Osteoblast (primary cell): ENCODE results near the gene KBTBD13. TPM values are rescaled to one million over a fixed set of nuclear protein-coding genes. Genes with fewer than 3 reads are reported as not detected.

ENCODE experiments used
- DNase-seq: peaks from one replicate; pipeline ENCODE4 v3.0.0; 2011; ENCODE audit warnings: low spot score, mixed read lengths; ENCODE audit not compliant: insufficient read length; ENCODE audit errors: missing footprints
- H2AFZ ChIP-seq: 2 replicates; pipeline ENCODE4 v1.6.0; 2011; ENCODE audit warnings: mild to moderate bottlenecking, low read length
- H3K27ac ChIP-seq: 2 replicates; pipeline ENCODE4 v1.5.1; 2011; ENCODE audit warnings: mild to moderate bottlenecking, low read depth, low read length, moderate library complexity
- H3K27me3 ChIP-seq: 2 replicates; pipeline ENCODE4 v1.6.0; 2012; ENCODE audit warnings: mild to moderate bottlenecking, control low read depth, inconsistent platforms, low read length, moderate library complexity; ENCODE audit not compliant: insufficient read depth
- H3K36me3 ChIP-seq: 2 replicates; pipeline ENCODE4 v1.5.1; 2011; ENCODE audit warnings: mild to moderate bottlenecking, low read length, control low read depth, moderate library complexity; ENCODE audit not compliant: insufficient read depth
- H3K4me1 ChIP-seq: 2 replicates; pipeline ENCODE4 v1.5.1; 2011; ENCODE audit warnings: mild to moderate bottlenecking, low read length, control low read depth, moderate library complexity; ENCODE audit not compliant: insufficient read depth
- H3K4me2 ChIP-seq: 2 replicates; pipeline ENCODE4 v1.6.0; 2011; ENCODE audit warnings: mild to moderate bottlenecking, low read length; ENCODE audit not compliant: insufficient read depth
- H3K4me3 ChIP-seq: fragments of 200-600 bp; sonication (generic); 3 replicates; pipeline ENCODE4 v1.5.1; 2012; ENCODE audit warnings: mild to moderate bottlenecking, low read length, inconsistent platforms; ENCODE audit not compliant: insufficient read depth
- H3K79me2 ChIP-seq: 2 replicates; pipeline ENCODE4 v1.6.0; 2012; ENCODE audit warnings: mild to moderate bottlenecking, low read length, control low read depth, inconsistent platforms; ENCODE audit not compliant: insufficient read depth
- H3K9me3 ChIP-seq: 2 replicates; pipeline ENCODE4 v1.5.1; 2011; ENCODE audit warnings: low read depth, low read length, control low read depth
- H4K20me1 ChIP-seq: 2 replicates; pipeline ENCODE4 v1.6.0; 2012; ENCODE audit warnings: mild to moderate bottlenecking, low read length, control low read depth; ENCODE audit not compliant: insufficient read depth
- CTCF ChIP-seq: IDR thresholded peaks from 2 replicates; pipeline ENCODE4 v1.5.1; 2011; ENCODE audit warnings: mild to moderate bottlenecking, low read depth, low read length, moderate library complexity; ENCODE audit errors: extremely low read depth
- total RNA-seq: library from RNA; depleted of rRNA; stranded (reverse); fragments of >200 nt; gene quantifications from 2 replicates; pipeline ENCODE4 v1.2.3, GENCODE V29; 2012

Gene KBTBD13
- total RNA-seq, 1 donor: not detected

GRCh38 chr15:65105038-65105437 is 28.5 kb downstream of the KBTBD13 start:
- no peak overlapping the region for H3K4me3 ChIP-seq
- H2AFZ ChIP-seq: no peak overlapping the region
- H3K4me1 ChIP-seq: no peaks in the 10 kb centered on the region
- H4K20me1 ChIP-seq: no peaks in the 10 kb centered on the region
- H3K27ac ChIP-seq: no peak overlapping the region
- no peak for DNase-seq
- H3K36me3 ChIP-seq: peaks cover 33% of the 10 kb centered on the region
- H3K9me3 ChIP-seq: no peaks in the 10 kb centered on the region
- no peak overlapping the region for H3K4me2 ChIP-seq
- TF ChIP-seq CTCF: no peak
- no peaks in the 10 kb centered on the region for H3K79me2 ChIP-seq
- no peaks in the 10 kb centered on the region for H3K27me3 ChIP-seq

- Histone ChIP-seq H3K79me2 (no peaks in the 10 kb centered on the region), H2AFZ (no peak overlapping the region), H3K27ac (no peak overlapping the region), H3K4me3 (no peak overlapping the region), H3K4me1 (no peaks in the 10 kb centered on the region), H3K9me3 (no peaks in the 10 kb centered on the region), H4K20me1 (no peaks in the 10 kb centered on the region), H3K27me3 (no peaks in the 10 kb centered on the region), H3K36me3 (peaks cover 33% of the 10 kb centered on the region), H3K4me2 (no peak overlapping the region)
- no peak for DNase-seq
- TF ChIP-seq CTCF: no peak
These were observed 29.6 kb downstream of the KBTBD13 start for GRCh38 chr15:65106011-65106590.

GRCh38 chr15:65110676-65111292 is 34.2 kb downstream of the KBTBD13 start:
- Histone ChIP-seq H3K4me1 (no peaks in the 10 kb centered on the region), H3K27ac (peak overlapping the region; percentile 10), H3K27me3 (no peaks in the 10 kb centered on the region), H3K79me2 (no peaks in the 10 kb centered on the region), H2AFZ (no peak overlapping the region), H3K36me3 (peaks cover 27% of the 10 kb centered on the region), H4K20me1 (no peaks in the 10 kb centered on the region), H3K9me3 (no peaks in the 10 kb centered on the region), H3K4me2 (no peak overlapping the region), H3K4me3 (no peak overlapping the region)
- no peak for TF ChIP-seq CTCF
- no peak for DNase-seq

- no peak within 1 kb of the TSS for H3K4me2 ChIP-seq
- no peak within 1 kb of the TSS for H3K4me3 ChIP-seq
- peaks cover 4% of the 10 kb centered on the region for H4K20me1 ChIP-seq
- no peaks in the 10 kb centered on the region for H3K9me3 ChIP-seq
- H3K79me2 ChIP-seq: no peaks in the 10 kb centered on the region
- no peak within 1 kb of the TSS for H2AFZ ChIP-seq
- no peak for TF ChIP-seq CTCF
- no peaks in the 10 kb centered on the region for H3K4me1 ChIP-seq
- no peak for DNase-seq
- peaks cover 46% of the 10 kb centered on the region for H3K36me3 ChIP-seq
- H3K27ac ChIP-seq: no peak within 1 kb of the TSS
- no peaks in the 10 kb centered on the region for H3K27me3 ChIP-seq
These were observed 38.5 kb downstream of the KBTBD13 start, which contains the start of gene UBAP1L for GRCh38 chr15:65115086-65115485. TSS of gene UBAP1L (minus strand) at chr15:65115200. CDS start at chr15:65106215, 8,985 bp downstream.
